ENCODE data around the gene CCNT1.

DNA sequence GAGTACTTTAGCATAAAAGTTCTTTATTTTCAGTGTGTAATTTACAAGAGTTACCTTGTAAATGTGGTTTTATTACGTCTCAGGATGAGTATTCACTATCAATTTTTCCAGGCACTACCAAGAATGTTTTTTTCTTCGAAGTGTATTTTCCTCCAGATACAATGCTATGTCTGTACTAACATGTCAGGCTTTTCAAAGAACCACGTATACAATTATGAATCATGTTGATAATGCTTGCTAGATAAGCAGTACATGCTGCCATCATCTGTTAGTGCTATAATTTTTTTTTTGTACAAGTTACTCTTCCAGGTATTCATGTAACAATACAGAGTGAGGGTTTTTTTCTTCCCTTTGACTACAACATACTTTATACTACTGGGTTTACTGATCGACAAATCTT lies 28.9 kb downstream of the CCNT1 start:
- TF ChIP-seq, protein P1, sequence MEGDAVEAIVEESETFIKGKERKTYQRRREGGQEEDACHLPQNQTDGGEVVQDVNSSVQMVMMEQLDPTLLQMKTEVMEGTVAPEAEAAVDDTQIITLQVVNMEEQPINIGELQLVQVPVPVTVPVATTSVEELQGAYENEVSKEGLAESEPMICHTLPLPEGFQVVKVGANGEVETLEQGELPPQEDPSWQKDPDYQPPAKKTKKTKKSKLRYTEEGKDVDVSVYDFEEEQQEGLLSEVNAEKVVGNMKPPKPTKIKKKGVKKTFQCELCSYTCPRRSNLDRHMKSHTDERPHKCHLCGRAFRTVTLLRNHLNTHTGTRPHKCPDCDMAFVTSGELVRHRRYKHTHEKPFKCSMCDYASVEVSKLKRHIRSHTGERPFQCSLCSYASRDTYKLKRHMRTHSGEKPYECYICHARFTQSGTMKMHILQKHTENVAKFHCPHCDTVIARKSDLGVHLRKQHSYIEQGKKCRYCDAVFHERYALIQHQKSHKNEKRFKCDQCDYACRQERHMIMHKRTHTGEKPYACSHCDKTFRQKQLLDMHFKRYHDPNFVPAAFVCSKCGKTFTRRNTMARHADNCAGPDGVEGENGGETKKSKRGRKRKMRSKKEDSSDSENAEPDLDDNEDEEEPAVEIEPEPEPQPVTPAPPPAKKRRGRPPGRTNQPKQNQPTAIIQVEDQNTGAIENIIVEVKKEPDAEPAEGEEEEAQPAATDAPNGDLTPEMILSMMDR (IDR thresholded peaks at IDR 0.05): no peak
- TF ChIP-seq POLR2A (IDR thresholded peaks at IDR 0.05): no peak
